Mesothelial cell of epicardium (in vitro differentiated cells): Measurements from ENCODE around the gene STPG4. TPM values are rescaled to one million over a fixed set of nuclear protein-coding genes. Genes with fewer than 3 reads are reported as not detected.

ENCODE experiments used
- DNase-seq, 2 experiments: peaks; one replicate each; pipeline ENCODE4 v3.0.0; 2021; ENCODE audit warnings: low spot score in 2 of 2; ENCODE audit not compliant: unreplicated experiment in 2 of 2
- H3K27ac Mint-ChIP-seq: 2 replicates; pipeline ENCODE4 v1.8.0; 2021; ENCODE audit warnings: mixed read lengths
- H3K27me3 Mint-ChIP-seq: 2 replicates; pipeline ENCODE4 v1.8.0; 2021; ENCODE audit warnings: low read depth, mixed read lengths
- H3K36me3 Mint-ChIP-seq: 2 replicates; pipeline ENCODE4 v1.8.0; 2021; ENCODE audit warnings: mixed read lengths
- H3K4me1 Mint-ChIP-seq: 2 replicates; pipeline ENCODE4 v1.8.0; 2021; ENCODE audit warnings: mixed read lengths
- H3K4me3 Mint-ChIP-seq: 2 replicates; pipeline ENCODE4 v1.8.0; 2021; ENCODE audit warnings: mild to moderate bottlenecking, moderate library complexity, mixed read lengths
- H3K9me3 Mint-ChIP-seq: 2 replicates; pipeline ENCODE4 v1.8.0; 2021; ENCODE audit warnings: mixed read lengths
- total RNA-seq: library from RNA; stranded (reverse); gene quantifications from 3 replicates; pipeline ENCODE4 v1.2.1, GENCODE V29; 2021
- TF ChIP-seq, protein P1 (sequence below): fragments of 200-600 bp; sonication (generic); IDR thresholded peaks from one replicate; pipeline ENCODE4 v1.5.0; 2021; ENCODE audit warnings: antibody characterized with exemption; ENCODE audit not compliant: unreplicated experiment

The STPG4 gene
- total RNA-seq, 1 donor from 2014 or later, result not detected

DNA sequence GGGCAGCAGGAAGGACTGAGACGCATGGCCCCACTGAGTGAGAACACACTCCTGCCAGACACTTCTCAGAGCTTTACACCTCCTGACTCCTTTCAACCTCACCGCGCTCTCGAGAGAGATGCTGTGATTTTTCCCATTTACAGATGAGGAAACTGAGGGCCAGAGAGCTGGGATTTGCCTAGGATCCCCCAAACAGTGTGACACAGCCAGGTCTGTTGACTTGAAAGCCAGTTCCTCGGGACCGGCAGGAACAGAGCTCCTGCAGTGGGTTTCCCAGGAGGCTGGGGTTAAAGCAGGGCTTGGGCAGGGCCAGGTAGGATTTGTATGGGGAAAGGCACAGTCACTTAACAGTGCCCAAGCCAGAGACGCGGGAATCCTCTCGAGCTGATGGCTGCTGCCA lies 81.9 kb downstream of the STPG4 start:
- Mint-ChIP-seq H3K4me3 (no peak overlapping the region), H3K27ac (peak overlapping the region; percentile 18), H3K9me3 (no peaks in the 10 kb centered on the region), H3K36me3 (peaks cover 9% of the 10 kb centered on the region), H3K4me1 (peaks cover 45% of the 10 kb centered on the region), H3K27me3 (no peaks in the 10 kb centered on the region)
- no peak for DNase-seq
- TF ChIP-seq, protein P1, sequence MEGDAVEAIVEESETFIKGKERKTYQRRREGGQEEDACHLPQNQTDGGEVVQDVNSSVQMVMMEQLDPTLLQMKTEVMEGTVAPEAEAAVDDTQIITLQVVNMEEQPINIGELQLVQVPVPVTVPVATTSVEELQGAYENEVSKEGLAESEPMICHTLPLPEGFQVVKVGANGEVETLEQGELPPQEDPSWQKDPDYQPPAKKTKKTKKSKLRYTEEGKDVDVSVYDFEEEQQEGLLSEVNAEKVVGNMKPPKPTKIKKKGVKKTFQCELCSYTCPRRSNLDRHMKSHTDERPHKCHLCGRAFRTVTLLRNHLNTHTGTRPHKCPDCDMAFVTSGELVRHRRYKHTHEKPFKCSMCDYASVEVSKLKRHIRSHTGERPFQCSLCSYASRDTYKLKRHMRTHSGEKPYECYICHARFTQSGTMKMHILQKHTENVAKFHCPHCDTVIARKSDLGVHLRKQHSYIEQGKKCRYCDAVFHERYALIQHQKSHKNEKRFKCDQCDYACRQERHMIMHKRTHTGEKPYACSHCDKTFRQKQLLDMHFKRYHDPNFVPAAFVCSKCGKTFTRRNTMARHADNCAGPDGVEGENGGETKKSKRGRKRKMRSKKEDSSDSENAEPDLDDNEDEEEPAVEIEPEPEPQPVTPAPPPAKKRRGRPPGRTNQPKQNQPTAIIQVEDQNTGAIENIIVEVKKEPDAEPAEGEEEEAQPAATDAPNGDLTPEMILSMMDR, result no peak

DNA sequence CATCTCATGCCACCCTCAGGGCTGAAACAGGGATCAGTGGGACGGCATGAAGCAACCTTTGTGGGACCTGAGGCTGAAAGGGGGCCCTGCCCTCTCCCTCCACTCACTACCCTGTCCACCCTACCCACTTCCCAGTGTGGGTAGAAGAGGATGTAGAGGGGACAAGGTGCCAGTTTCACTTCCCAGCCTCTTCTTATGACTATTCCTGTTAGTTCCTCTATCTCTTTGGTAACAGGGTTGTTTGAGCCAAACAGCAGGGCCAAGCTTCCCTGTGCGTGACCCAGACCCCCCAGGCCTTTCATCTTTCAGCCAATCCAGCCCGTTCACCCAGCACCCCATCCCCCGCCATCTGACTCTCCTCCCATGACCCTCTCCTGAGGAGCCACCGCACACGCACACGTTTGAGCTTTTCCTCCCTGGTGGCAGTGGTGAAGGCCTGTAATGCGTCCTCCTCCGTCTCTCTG lies 82.3 kb downstream of the STPG4 start:
- no peak overlapping the region for H3K4me3 Mint-ChIP-seq

DNA sequence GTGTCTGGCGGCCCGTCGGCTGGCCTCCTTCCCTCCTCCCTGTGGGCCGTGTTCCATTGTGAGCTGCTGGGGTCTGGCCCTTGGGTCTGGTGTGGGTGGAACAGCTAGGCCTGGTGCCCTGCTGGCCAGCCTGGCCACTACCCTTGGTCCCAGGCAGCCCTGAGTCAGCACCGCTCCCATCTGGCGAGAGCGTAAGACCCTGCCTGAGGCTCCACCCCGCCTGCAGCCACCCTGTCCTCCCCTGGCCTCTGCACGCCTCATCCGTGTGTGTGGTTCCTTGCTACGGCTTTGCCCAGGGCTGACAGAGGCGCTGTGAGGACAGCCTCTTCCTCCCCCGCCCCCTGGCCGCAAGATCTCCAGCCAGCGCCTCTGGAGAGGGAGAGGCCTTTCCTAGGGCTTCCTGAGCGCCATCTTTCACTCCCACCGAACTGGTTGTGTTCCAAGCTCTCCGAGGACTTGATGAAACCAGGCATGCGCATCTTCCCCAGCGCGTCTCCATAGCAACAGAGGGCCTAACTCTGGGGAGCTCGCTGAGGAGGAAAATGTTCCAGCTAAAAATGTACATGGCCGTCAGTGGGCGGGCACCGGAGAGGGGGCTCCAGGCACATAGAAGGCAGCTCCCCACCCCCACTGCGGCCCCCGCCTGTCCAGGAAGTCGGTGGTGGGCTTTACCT lies 83.0 kb downstream of the STPG4 start:
- peaks cover 9% of the 10 kb centered on the region for H3K36me3 Mint-ChIP-seq
- peak overlapping the region; percentile 84 for H3K27ac Mint-ChIP-seq
- no peak for DNase-seq
- H3K9me3 Mint-ChIP-seq, result no peaks in the 10 kb centered on the region
- H3K4me3 Mint-ChIP-seq, result no peak overlapping the region
- TF ChIP-seq, protein P1, result no peak
- peaks cover 47% of the 10 kb centered on the region for H3K4me1 Mint-ChIP-seq
- H3K27me3 Mint-ChIP-seq, result no peaks in the 10 kb centered on the region

More for the DNA sequence above, 82.3 kb downstream of the STPG4 start:
- H3K4me1 Mint-ChIP-seq, result peaks cover 46% of the 10 kb centered on the region
- no peak for DNase-seq
- TF ChIP-seq, protein P1, result no peak
- no peaks in the 10 kb centered on the region for H3K27me3 Mint-ChIP-seq
- H3K27ac Mint-ChIP-seq, result peak overlapping the region; percentile 18
- peaks cover 9% of the 10 kb centered on the region for H3K36me3 Mint-ChIP-seq
- no peaks in the 10 kb centered on the region for H3K9me3 Mint-ChIP-seq

DNA sequence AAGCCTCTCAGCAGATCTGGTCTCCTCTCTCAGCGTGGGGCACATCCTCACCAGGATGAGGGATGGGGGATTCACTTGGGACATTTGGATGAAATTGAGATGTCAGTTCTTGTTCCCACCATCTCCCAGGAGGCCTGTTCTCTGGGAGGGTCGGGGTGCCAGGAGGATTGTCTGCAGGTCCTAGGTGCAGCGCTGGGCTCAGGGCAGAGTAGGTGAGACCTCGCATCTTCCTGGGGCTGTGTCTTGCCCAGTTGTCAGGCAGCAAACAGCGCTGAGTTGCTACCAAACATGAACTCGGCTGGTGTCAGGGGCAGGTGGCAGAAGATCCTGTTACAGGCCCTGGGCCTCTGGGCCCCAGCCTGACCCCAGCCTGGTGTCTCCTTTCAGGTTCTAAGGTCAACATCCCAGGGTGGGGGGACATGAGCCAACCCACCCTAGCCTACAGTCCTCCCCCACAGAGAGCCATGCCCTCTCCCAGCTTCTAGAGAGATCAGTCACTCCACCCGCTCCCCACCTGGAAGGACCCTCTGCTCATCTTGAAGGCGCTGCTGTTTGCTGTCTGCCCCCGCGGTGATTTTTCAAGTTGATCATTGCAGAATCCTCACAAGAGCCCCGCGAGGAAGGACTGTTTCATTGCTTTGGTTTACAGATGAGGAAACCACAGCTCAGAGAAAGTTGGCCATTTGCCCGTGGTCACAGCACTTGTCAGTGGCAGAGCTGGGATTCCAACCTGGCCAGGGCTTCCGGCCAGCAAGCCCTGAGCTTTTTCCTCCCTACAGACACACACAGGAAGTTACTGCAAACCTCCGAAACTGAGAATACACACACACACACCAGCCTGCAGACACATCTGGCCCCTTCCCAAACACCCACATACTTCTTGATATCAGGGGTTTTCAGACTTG lies 83.9 kb downstream of the STPG4 start:
- no peak for DNase-seq
- H3K4me1 Mint-ChIP-seq, result peaks cover 38% of the 10 kb centered on the region
- TF ChIP-seq, protein P1, result no peak
- peaks cover 9% of the 10 kb centered on the region for H3K36me3 Mint-ChIP-seq
- peak overlapping the region; percentile 83 for H3K27ac Mint-ChIP-seq
- H3K27me3 Mint-ChIP-seq, result no peaks in the 10 kb centered on the region
- H3K4me3 Mint-ChIP-seq, result no peak overlapping the region
- no peaks in the 10 kb centered on the region for H3K9me3 Mint-ChIP-seq

DNA sequence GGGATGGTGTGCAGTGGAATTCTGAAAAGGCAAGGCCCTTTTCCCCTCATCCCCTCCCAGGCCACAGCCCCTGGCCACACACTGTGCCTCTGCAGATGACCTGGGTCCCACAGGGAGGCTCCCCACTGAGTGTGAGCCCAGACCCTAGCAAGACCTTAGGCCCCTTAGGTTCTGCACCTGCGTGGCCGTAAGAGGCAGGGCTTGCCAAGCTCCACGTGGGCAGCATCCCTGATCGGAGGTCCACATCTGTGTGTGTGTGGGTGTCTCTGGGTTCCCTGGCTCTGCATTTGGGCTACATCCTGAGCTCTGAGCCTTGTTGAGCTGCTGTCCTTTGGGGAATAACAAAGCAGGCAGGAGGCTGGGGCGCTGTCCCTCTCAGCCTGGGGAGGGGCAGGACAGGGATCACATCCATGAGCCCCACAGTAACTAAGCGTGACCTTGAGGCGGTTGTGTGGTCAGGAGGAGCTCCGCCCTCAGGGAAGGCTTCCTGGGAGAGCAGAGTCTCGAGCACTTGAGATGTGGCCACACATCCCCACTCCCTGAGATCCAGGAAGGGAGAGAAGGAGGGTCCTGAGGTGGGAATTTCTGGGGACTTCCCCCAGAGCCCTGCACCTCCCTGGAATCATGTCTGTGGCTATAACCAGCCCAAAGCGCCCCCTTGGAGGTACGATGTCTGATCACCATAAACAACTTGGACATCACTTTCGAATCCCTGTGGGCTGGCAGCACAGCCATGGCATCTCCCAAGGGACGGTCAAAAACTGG lies 84.8 kb downstream of the STPG4 start:
- peaks cover 41% of the 10 kb centered on the region for H3K4me1 Mint-ChIP-seq
- TF ChIP-seq, protein P1, result no peak
- H3K9me3 Mint-ChIP-seq, result no peaks in the 10 kb centered on the region
- no peaks in the 10 kb centered on the region for H3K27me3 Mint-ChIP-seq
- peaks cover 9% of the 10 kb centered on the region for H3K36me3 Mint-ChIP-seq
- no peak overlapping the region for H3K4me3 Mint-ChIP-seq
- peak overlapping the region; percentile 83 for H3K27ac Mint-ChIP-seq
- no peak for DNase-seq
